ENCODE measurements around the gene MINDY4.

Gene MINDY4

DNA sequence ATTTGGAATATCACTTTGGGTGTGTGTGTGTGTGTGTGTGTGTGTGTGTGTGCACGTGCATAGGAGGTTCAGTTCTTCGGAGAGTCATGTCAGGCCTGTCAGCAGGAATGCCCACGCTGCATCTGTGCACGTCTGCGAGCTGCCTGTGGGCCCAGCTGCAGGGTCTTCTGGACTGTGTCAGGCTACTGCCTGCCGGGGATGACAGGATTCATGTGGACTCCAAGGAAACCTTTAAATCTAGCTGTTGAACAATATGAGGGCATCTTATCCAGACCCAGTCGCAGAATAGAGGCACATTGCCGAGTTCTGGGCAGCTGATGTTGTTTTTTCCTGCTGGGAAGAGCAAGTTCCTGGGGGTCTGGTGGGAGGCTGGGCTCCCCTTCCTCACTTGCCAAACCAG lies 159.4 kb downstream of the MINDY4 start:
- H3K27ac Mint-ChIP-seq (ENCODE audit: low read depth) = no peak overlapping the region

DNA sequence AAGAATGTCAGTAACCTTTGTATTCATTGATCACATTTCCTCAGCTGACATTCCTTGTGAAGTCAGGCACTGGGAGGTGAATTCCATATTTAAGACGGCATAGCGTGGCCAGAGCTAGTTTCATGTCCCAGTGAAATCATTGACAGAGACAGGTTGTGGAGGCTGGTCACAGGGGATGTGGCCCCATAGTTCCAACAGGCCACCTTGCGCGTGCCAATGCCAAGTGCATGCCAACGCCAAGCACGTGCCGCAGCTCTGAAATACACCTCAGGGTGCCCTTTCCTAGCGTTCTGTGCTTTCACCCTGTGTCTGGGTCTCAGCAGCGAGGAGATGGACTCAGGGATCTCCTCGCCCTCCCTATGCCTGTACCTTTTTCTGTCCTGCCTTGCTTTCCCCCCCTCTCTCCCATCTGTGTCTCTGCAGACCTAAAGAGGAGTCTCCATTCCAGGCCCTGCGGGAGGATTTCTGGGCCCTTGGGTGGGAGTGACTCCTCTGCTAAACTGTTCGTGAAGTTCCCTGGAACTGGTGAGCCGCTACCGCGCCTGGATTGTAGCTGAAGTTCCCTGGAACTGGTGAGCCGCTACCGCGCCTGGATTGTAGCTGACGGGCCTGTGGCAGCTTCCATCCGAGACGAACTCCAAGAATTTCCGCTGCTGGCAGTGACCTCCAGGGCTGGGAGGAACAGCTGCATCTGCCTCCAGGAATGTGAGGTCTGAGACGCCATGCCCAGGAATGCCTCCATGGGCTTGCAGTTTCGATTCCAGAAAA lies 160.1 kb downstream of the MINDY4 start:
- DNase-seq (ENCODE audit: low spot score in 2 of 2) = no peak
- Mint-ChIP-seq H3K36me3 (ENCODE audit: insufficient read depth) (no peaks in the 10 kb centered on the region), H3K4me1 (no peaks in the 10 kb centered on the region), H3K4me3 (no peak overlapping the region), H3K27ac (ENCODE audit: low read depth) (no peak overlapping the region), H3K9me3 (no peaks in the 10 kb centered on the region), H3K27me3 (peaks cover 35% of the 10 kb centered on the region)
- ATAC-seq (replicated peaks; ENCODE audit: extremely low read depth, poor library complexity, severe bottlenecking) = no peak

More for the DNA sequence above, 159.4 kb downstream of the MINDY4 start:
- ATAC-seq (replicated peaks; ENCODE audit: extremely low read depth, poor library complexity, severe bottlenecking) (no peak), DNase-seq (ENCODE audit: low spot score in 2 of 2) (no peak)
- peaks cover 33% of the 10 kb centered on the region for H3K27me3 Mint-ChIP-seq
- H3K36me3 Mint-ChIP-seq (ENCODE audit: insufficient read depth) = no peaks in the 10 kb centered on the region
- H3K9me3 Mint-ChIP-seq = no peaks in the 10 kb centered on the region
- H3K4me1 Mint-ChIP-seq = no peaks in the 10 kb centered on the region
- no peak overlapping the region for H3K4me3 Mint-ChIP-seq

DNA sequence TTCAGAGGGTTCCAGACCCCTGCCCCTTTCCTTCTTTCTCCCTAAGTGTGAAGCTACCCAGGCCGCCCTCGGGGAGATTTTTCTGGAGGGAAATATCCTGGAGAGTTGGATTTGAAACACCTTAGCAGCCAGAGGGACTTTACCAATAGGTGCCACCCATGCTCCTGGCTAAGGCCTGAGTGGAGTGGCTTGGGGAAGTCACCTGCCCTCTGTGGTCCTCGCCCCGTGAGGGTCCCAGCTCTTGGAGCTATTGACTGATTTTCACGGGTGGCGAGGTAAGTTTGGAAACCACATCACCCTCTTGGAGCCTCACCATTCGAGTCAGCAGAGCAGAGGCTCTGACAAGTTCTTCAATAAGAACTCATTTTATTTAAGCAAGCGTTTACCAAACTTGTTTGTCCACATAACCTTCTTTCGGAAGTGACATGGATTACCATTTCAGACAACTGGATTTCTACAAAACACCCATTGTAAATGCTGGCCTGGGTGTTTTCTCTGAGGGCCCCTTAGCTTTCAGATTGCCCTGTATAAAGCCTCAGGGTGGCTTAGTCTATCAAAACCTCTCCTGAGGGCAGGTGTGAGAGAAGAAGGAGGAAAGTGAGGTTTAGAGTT lies 160.8 kb downstream of the MINDY4 start:
- no peak for DNase-seq (ENCODE audit: low spot score in 2 of 2)
- H3K4me1 Mint-ChIP-seq = no peaks in the 10 kb centered on the region
- ATAC-seq (replicated peaks; ENCODE audit: extremely low read depth, poor library complexity, severe bottlenecking) = no peak
- no peak overlapping the region for H3K27ac Mint-ChIP-seq (ENCODE audit: low read depth)
- peaks cover 42% of the 10 kb centered on the region for H3K27me3 Mint-ChIP-seq
- H3K36me3 Mint-ChIP-seq (ENCODE audit: insufficient read depth) = no peaks in the 10 kb centered on the region
- no peaks in the 10 kb centered on the region for H3K9me3 Mint-ChIP-seq
- no peak overlapping the region for H3K4me3 Mint-ChIP-seq

DNA sequence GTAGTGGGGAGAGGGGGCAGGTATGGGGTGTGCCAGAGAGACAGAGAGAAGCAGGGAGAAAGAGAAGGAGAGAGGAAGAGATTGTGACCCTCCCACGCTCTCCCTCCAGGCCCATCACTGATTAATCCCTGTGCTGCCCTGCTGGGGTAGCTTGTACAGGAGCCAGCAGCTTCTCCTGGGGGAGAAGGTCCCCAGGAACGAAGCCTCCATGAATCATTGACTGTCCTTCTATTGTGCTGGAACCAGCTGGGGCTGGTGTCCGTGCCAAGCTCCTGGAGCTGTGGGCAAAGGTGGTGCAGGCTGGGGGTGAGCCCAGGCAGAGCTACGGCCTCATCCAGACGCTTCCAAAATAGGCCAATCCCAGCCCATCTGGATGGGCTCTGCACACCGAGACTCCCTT lies 161.3 kb downstream of the MINDY4 start:
- DNase-seq (ENCODE audit: low spot score in 2 of 2) = no peak
- Mint-ChIP-seq H3K27ac (ENCODE audit: low read depth) (no peak overlapping the region), H3K36me3 (ENCODE audit: insufficient read depth) (no peaks in the 10 kb centered on the region), H3K9me3 (no peaks in the 10 kb centered on the region), H3K27me3 (peaks cover 47% of the 10 kb centered on the region), H3K4me3 (no peak overlapping the region), H3K4me1 (no peaks in the 10 kb centered on the region)
- ATAC-seq (replicated peaks; ENCODE audit: extremely low read depth, poor library complexity, severe bottlenecking) = no peak

DNA sequence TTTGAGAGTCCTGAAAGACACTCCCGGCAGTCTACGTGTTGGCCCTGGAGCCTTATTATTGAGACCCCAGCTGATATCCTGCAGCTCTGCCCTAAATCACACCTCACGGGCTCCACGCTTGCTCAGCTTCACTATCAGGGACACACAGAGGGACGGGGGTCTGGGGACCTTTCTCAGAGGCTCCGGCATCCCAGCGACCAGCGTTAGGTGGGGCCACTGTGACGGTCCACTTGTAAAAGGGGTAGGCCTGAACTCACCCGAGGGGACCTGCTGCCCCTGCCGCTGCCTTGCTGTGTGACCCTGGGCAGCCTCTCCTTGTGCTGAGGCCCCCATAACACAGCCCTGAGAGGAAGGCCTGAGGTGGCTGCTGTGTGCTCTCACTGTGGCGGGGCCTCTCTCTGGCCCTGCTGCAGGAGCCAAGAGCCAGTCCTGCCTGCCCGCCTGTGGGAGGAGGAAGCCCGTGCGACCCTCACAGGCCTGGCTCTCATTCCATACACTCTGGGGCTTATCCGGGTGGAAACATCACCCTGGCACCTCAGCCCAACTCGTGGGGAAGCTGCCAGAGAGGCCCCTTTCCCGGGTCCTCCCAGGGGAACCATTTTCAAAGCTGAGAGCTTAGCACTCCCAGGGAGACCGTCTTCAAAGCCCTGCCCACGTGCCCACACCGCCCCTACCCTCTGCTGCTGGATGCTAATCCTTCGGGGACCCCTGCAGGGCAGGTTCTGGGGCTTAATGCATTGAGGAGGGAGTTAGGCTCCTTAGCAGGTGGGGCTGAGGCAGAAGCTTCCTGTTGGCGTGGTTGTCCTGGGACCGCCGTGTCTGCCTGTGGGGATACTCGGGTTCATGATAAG lies 162.1 kb downstream of the MINDY4 start:
- no peak overlapping the region for H3K27ac Mint-ChIP-seq (ENCODE audit: low read depth)
- no peak overlapping the region for H3K4me3 Mint-ChIP-seq
- no peak for DNase-seq (ENCODE audit: low spot score in 2 of 2)
- H3K4me1 Mint-ChIP-seq = no peaks in the 10 kb centered on the region
- H3K27me3 Mint-ChIP-seq = peaks cover 55% of the 10 kb centered on the region
- H3K36me3 Mint-ChIP-seq (ENCODE audit: insufficient read depth) = no peaks in the 10 kb centered on the region
- no peak for ATAC-seq (replicated peaks; ENCODE audit: extremely low read depth, poor library complexity, severe bottlenecking)
- H3K9me3 Mint-ChIP-seq = no peaks in the 10 kb centered on the region

DNA sequence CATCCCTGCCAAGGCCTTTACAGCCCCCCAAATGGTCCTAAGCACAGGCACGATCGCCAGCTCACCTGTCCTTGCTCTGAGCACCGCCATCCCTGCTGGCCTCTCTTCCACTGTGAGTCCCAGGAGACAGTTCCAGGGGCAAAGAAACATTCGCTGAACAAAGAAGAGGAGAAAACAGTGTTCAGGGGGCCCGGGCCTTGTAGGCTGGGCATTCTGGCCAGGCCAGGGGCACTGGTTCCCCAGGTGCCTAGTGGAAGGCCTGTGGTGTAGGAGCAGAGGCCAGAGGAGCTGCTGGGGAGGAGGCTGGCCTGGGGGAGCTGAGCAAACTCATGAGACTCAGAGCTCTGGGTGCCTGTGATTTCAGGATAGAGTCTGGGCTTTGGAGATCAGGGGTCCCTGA lies 163.0 kb downstream of the MINDY4 start:
- H3K4me1 Mint-ChIP-seq = no peaks in the 10 kb centered on the region
- H3K4me3 Mint-ChIP-seq = no peak overlapping the region
- no peaks in the 10 kb centered on the region for H3K9me3 Mint-ChIP-seq
- DNase-seq (ENCODE audit: low spot score in 2 of 2) = no peak
- peaks cover 54% of the 10 kb centered on the region for H3K27me3 Mint-ChIP-seq
- no peaks in the 10 kb centered on the region for H3K36me3 Mint-ChIP-seq (ENCODE audit: insufficient read depth)
- ATAC-seq (replicated peaks; ENCODE audit: extremely low read depth, poor library complexity, severe bottlenecking) = no peak
- H3K27ac Mint-ChIP-seq (ENCODE audit: low read depth) = no peak overlapping the region

DNA sequence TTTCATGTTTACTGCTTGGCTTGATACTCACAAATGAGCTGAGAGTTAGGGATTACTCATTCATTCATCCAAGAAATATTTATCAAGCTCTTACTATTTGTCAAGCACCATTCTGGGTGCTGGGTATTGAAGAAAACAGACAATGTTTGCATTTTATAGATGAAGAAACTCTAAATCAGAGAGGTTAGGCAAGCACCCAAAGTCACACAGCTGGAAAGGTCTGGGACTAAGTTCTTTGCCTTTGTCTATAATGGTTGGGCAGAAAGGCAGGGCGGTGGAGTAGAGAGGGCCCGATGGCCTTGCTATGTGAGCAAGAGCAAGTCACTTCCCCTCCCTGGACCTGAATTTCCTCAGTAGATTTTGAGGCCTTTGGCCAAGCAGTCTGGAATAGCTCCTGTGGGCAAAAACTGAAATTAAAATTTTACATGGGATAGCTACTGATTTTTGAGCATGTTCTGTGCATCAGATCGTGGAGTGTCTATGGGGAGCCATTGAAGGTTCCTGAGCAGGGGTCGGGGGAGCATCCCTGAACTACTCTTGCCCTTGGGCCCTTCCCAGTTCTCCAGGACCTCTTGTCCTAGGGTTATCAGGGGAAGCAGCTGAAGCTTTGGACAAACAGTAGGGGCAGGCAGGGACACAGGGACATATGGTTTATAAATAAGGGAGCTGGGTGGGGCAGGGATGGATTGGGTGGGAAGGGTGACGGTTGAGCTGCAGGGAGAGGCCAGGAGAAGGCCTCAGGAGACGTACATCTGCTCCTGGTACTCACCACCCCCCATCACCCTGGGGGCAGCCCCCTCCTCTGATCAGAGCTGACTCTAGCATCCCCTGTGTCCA lies 163.7 kb downstream of the MINDY4 start:
- no peaks in the 10 kb centered on the region for H3K36me3 Mint-ChIP-seq (ENCODE audit: insufficient read depth)
- no peak overlapping the region for H3K27ac Mint-ChIP-seq (ENCODE audit: low read depth)
- ATAC-seq (replicated peaks; ENCODE audit: extremely low read depth, poor library complexity, severe bottlenecking) (no peak), DNase-seq (ENCODE audit: low spot score in 2 of 2) (no peak)
- no peaks in the 10 kb centered on the region for H3K9me3 Mint-ChIP-seq
- H3K27me3 Mint-ChIP-seq = peaks cover 54% of the 10 kb centered on the region
- H3K4me3 Mint-ChIP-seq = no peak overlapping the region
- H3K4me1 Mint-ChIP-seq = no peaks in the 10 kb centered on the region

DNA sequence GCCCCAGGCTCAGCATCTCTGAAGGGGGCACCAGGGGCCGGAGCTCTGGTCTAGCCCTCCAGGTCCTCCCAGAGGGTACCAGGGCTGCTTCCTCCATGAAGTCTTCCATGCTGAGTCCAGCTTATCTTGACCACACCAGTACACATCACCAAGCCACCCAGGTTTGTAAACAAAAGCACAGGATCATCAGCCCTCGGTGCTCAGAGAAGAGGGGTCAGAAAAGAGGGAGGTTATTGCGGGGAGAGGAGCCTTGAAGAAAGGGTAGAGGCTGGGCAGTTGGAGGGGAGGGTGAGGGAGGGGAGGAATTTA lies 164.3 kb downstream of the MINDY4 start:
- Mint-ChIP-seq H3K4me3 (no peak overlapping the region), H3K27me3 (peaks cover 56% of the 10 kb centered on the region), H3K27ac (ENCODE audit: low read depth) (no peak overlapping the region), H3K4me1 (no peaks in the 10 kb centered on the region), H3K9me3 (no peaks in the 10 kb centered on the region), H3K36me3 (ENCODE audit: insufficient read depth) (no peaks in the 10 kb centered on the region)
- ATAC-seq (replicated peaks; ENCODE audit: extremely low read depth, poor library complexity, severe bottlenecking) (no peak), DNase-seq (ENCODE audit: low spot score in 2 of 2) (no peak)

DNA sequence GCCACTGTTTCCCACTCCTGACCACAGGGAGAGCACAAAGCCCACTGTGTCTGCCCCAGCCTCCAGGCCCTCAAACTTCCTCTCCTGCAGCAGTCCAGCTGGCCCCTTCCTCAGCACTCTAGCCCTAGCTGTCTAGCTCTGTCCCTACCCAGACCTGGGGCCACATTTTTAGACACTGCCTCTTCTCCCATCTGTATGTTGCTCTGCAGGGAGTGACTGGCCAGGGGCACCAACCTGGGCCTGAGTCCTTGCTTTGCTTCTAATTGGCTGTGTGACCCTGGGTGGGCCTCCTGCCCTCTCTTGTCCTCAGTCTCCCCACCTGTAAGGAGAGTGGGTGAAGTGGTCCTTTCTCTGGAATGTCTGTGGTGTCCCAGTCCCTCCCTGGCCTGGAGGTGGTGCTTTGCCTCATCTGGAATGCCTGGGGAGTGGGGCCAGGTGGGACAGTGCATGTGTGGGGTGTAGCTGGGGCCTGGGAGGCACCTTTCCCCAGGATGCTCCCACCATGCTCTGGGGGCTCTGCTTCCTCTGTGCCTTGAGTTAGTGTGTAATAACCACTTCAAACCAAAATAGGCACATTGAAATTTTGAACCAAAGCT lies 165.5 kb downstream of the MINDY4 start:
- H3K9me3 Mint-ChIP-seq = no peaks in the 10 kb centered on the region
- H3K4me1 Mint-ChIP-seq = no peaks in the 10 kb centered on the region
- no peak for DNase-seq (ENCODE audit: low spot score in 2 of 2)
- H3K36me3 Mint-ChIP-seq (ENCODE audit: insufficient read depth) = no peaks in the 10 kb centered on the region
- ATAC-seq (replicated peaks; ENCODE audit: extremely low read depth, poor library complexity, severe bottlenecking) = no peak
- no peak overlapping the region for H3K27ac Mint-ChIP-seq (ENCODE audit: low read depth)
- peaks cover 68% of the 10 kb centered on the region for H3K27me3 Mint-ChIP-seq
- no peak overlapping the region for H3K4me3 Mint-ChIP-seq

DNA sequence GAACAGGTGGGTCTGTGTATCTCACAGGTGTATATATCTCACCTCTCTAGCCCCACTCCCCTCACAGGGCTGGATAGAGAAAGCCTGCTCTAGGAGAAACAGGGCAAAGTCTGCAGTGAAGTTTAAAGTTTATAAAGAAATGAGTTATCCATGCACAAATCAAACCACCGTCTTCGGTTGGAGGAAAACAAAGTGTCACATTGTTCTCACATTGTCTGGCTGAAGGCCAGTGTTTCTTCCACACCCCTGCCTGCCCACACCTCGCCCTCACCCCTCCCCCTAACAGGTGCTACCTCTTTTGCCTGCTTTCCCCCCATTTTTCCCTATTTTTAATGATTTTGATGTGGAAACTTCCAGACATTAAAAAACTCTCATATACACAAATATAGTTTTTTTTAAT lies 166.2 kb downstream of the MINDY4 start:
- no peaks in the 10 kb centered on the region for H3K4me1 Mint-ChIP-seq
- H3K27ac Mint-ChIP-seq (ENCODE audit: low read depth) = no peak overlapping the region
- no peaks in the 10 kb centered on the region for H3K9me3 Mint-ChIP-seq
- H3K36me3 Mint-ChIP-seq (ENCODE audit: insufficient read depth) = no peaks in the 10 kb centered on the region
- H3K4me3 Mint-ChIP-seq = no peak overlapping the region
- H3K27me3 Mint-ChIP-seq = peaks cover 75% of the 10 kb centered on the region
- ATAC-seq (replicated peaks; ENCODE audit: extremely low read depth, poor library complexity, severe bottlenecking) (no peak), DNase-seq (ENCODE audit: low spot score in 2 of 2) (no peak)

DNA sequence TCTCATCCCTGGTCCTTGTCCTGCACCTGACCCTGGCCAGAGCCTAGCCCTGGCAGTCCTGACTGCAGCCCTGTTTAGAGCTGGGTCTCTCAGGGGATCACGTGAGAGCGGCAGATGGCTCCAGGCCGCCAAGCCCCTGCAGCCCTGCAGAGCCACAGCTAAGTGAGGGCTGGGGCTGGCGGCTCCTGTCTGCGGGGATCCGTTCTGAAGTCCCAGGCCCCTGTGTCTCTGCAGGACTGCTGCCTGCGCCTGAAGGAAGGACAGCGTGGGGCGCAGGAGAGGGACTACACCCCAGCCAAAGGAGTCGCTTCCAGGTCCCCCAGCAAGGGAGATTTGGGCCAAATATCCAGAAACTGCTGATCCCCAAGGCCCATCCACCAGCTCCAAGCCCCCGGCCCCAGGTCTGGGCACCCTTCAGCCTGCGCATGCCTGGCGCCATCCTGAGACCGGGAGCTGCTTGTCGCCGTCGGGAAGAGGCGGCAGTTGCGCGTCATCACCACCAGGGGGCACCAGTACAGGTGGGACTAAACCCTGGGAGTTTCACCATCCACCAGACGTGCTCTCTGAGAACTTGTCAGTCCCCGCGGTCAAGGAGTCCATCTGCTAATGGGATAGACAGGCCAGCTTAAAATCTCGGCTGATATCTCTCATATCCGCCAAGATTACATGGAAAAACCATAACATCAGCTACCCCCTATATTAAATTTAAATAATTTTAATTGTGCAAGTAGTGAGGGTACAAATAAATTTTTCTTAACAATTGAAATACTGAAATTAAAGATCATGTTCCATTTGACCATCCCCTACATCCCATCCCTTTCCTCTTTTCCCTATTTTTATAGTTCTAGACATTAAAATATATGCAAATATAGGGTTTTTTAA lies 167.5 kb downstream of the MINDY4 start:
- Mint-ChIP-seq H3K4me3 (no peak overlapping the region), H3K27ac (ENCODE audit: low read depth) (no peak overlapping the region), H3K9me3 (no peaks in the 10 kb centered on the region), H3K27me3 (peaks cover 88% of the 10 kb centered on the region), H3K4me1 (no peaks in the 10 kb centered on the region), H3K36me3 (ENCODE audit: insufficient read depth) (no peaks in the 10 kb centered on the region)
- ATAC-seq (replicated peaks; ENCODE audit: extremely low read depth, poor library complexity, severe bottlenecking) (no peak), DNase-seq (ENCODE audit: low spot score in 2 of 2) (peak in 1 of 2 donors; percentile 38)
